Neuronal stem cell (in vitro differentiated cells): ENCODE data around the gene KYNU.

Experiments
- DNase-seq: peaks from one replicate; pipeline ENCODE4 v3.0.0-alpha.2; 2013; ENCODE audit warnings: low spot score
- H2AFZ ChIP-seq: one replicate; pipeline ENCODE4 v1.6.1; 2013; ENCODE audit warnings: mild to moderate bottlenecking, low read length, inconsistent platforms
- H2AK5ac ChIP-seq: 2 replicates; pipeline ENCODE4 v1.6.1; 2013; ENCODE audit warnings: low read depth, mild to moderate bottlenecking, inconsistent platforms, low read length, moderate library complexity, mixed read lengths
- H2BK120ac ChIP-seq: 2 replicates; pipeline ENCODE4 v1.6.1; 2013; ENCODE audit warnings: low read depth, mild to moderate bottlenecking, inconsistent platforms, low read length, moderate library complexity, mixed read lengths
- H2BK12ac ChIP-seq: one replicate; pipeline ENCODE4 v1.6.1; 2013; ENCODE audit warnings: low read length, inconsistent platforms
- H2BK15ac ChIP-seq: 2 replicates; pipeline ENCODE4 v1.6.1; 2013; ENCODE audit warnings: mild to moderate bottlenecking, low read length, inconsistent platforms, mixed read lengths
- H2BK5ac ChIP-seq: one replicate; pipeline ENCODE4 v1.6.1; 2013; ENCODE audit warnings: inconsistent platforms, mild to moderate bottlenecking, low read length, moderate library complexity
- H3K14ac ChIP-seq: one replicate; pipeline ENCODE4 v1.6.1; 2013; ENCODE audit warnings: low read length, inconsistent platforms
- H3K18ac ChIP-seq: 2 replicates; pipeline ENCODE4 v1.6.1; 2013; ENCODE audit warnings: low read length, inconsistent platforms
- H3K23ac ChIP-seq: 2 replicates; pipeline ENCODE4 v1.6.1; 2013; ENCODE audit warnings: low read depth, mild to moderate bottlenecking, mixed read lengths, low read length, inconsistent platforms; ENCODE audit not compliant: poor library complexity
- H3K27ac ChIP-seq: replicated peaks from 3 replicates; pipeline ENCODE4 v1.5.1; 2013; ENCODE audit warnings: low read length, inconsistent platforms
- H3K27me3 ChIP-seq, 3 experiments: 2 replicates each; pipeline ENCODE4 v1.6.1; 2013; ENCODE audit warnings: low read length in 3 of 3, mild to moderate bottlenecking in 2 of 3, inconsistent platforms in 1 of 3, low read depth in 1 of 3, mixed read lengths in 1 of 3, moderate library complexity in 1 of 3; ENCODE audit not compliant: control insufficient read depth in 3 of 3, insufficient read depth in 3 of 3
- H3K36me3 ChIP-seq, 2 donors: replicated peaks in 1 of 2; 2 replicates each; pipeline ENCODE4 v1.6.1; 2013; ENCODE audit warnings: low read length in 2 of 2; ENCODE audit not compliant: control insufficient read depth in 2 of 2, insufficient read depth in 2 of 2
- H3K4ac ChIP-seq: 2 replicates; pipeline ENCODE4 v1.6.1; 2013; ENCODE audit warnings: inconsistent platforms, mild to moderate bottlenecking, low read length, moderate library complexity
- H3K4me1 ChIP-seq, 2 donors: 1 replicate in 1 of 2; 2 replicates in 1 of 2; pipeline ENCODE4 v1.6.1; 2013; ENCODE audit warnings: low read length in 2 of 2, low read depth in 1 of 2; ENCODE audit not compliant: control insufficient read depth in 2 of 2, insufficient read depth in 1 of 2
- H3K4me2 ChIP-seq: one replicate; pipeline ENCODE4 v1.6.1; 2013; ENCODE audit warnings: mild to moderate bottlenecking, low read length, inconsistent platforms; ENCODE audit not compliant: insufficient read depth, poor library complexity, severe bottlenecking
- H3K4me3 ChIP-seq, 2 donors: 2 replicates each; pipeline ENCODE4 v1.5.1; 2013; ENCODE audit warnings: low read length in 2 of 2, mild to moderate bottlenecking in 2 of 2, inconsistent platforms in 1 of 2, moderate library complexity in 1 of 2
- H3K79me1 ChIP-seq: one replicate; pipeline ENCODE4 v1.6.1; 2013; ENCODE audit warnings: low read depth, mild to moderate bottlenecking, inconsistent platforms, low read length, moderate library complexity
- H3K9ac ChIP-seq: one replicate; pipeline ENCODE4 v1.6.1; 2013; ENCODE audit warnings: mild to moderate bottlenecking, low read depth, low read length, inconsistent platforms; ENCODE audit not compliant: poor library complexity
- H3K9me3 ChIP-seq, 2 donors: replicated peaks in 1 of 2; 2 replicates each; pipeline versions ENCODE3 to v1.6.1; 2013; ENCODE audit warnings: low read length in 2 of 2, mild to moderate bottlenecking in 2 of 2, inconsistent platforms in 1 of 2, low read depth in 1 of 2, mixed read lengths in 1 of 2, moderate library complexity in 1 of 2; ENCODE audit not compliant: control insufficient read depth in 2 of 2, insufficient read depth in 1 of 2
- H4K8ac ChIP-seq: one replicate; pipeline ENCODE4 v1.6.1; 2013; ENCODE audit warnings: low read depth, mild to moderate bottlenecking, inconsistent platforms, low read length, moderate library complexity
- H4K91ac ChIP-seq: one replicate; pipeline ENCODE4 v1.6.1; 2013; ENCODE audit warnings: low read length, low read depth, mild to moderate bottlenecking, inconsistent platforms; ENCODE audit not compliant: poor library complexity
- WGBS, 2 donors: extraction: QIAGEN DNeasy Blood & Tissue Kit; methylation state at CpG; one replicate each; pipeline ENCODE4 v1.1.7; 2013; ENCODE audit warnings: missing lambda C conversion rate in 2 of 2, mixed read lengths in 1 of 2; ENCODE audit not compliant: insufficient read length in 2 of 2, insufficient replicate concordance in 1 of 2; ENCODE audit errors: extremely low coverage in 2 of 2; 5-methylcytosine and 5-hydroxymethylcytosine counted together

Gene KYNU

GRCh38 chr2:142981756-142982155 lies 104.3 kb downstream of the KYNU start:
- Histone ChIP-seq H3K18ac (no peak overlapping the region), H2BK5ac (no peak overlapping the region), H4K8ac (no peak overlapping the region), H2AFZ (no peak overlapping the region), H3K36me3 (no peaks in the 10 kb centered on the region), H3K4me3 (no peak overlapping the region), H3K4me1 (no peaks in the 10 kb centered on the region), H3K9me3 (no peaks in the 10 kb centered on the region), H3K79me1 (no peaks in the 10 kb centered on the region), H3K4ac (no peak overlapping the region), H3K27ac (no peak overlapping the region), H2BK120ac (no peak overlapping the region), H2BK15ac (no peak overlapping the region), H3K9ac (no peak overlapping the region), H2BK12ac (no peak overlapping the region), H2AK5ac (no peak overlapping the region), H3K23ac (no peak overlapping the region), H3K27me3 (no peaks in the 10 kb centered on the region), H3K4me2 (no peak overlapping the region), H4K91ac (no peak overlapping the region), H3K14ac (no peak overlapping the region)
- WGBS, 2 donors: no CpG with 5 or more reads among the region's 3 CpGs
- DNase-seq: no peak

- Histone ChIP-seq H2BK5ac (no peak overlapping the region), H2BK120ac (no peak overlapping the region), H3K4ac (no peak overlapping the region), H2BK12ac (no peak overlapping the region), H3K14ac (no peak overlapping the region), H3K36me3 (no peaks in the 10 kb centered on the region), H2AFZ (no peak overlapping the region), H4K8ac (no peak overlapping the region), H2AK5ac (no peak overlapping the region), H4K91ac (no peak overlapping the region), H3K27me3 (no peaks in the 10 kb centered on the region), H3K18ac (no peak overlapping the region), H3K4me3 (no peak overlapping the region), H3K27ac (no peak overlapping the region), H3K9ac (no peak overlapping the region), H3K4me1 (no peaks in the 10 kb centered on the region), H3K23ac (no peak overlapping the region), H2BK15ac (no peak overlapping the region), H3K79me1 (no peaks in the 10 kb centered on the region), H3K4me2 (no peak overlapping the region), H3K9me3 (no peaks in the 10 kb centered on the region)
- DNase-seq: no peak
- WGBS, 2 donors: no CpG with 5 or more reads among the region's 1 CpG
Measured at GRCh38 chr2:142983174-142983573, 105.7 kb downstream of the KYNU start.

- no CpG with 5 or more reads among the region's 2 CpGs for WGBS, 2 donors
- no peak overlapping the region for H2BK12ac ChIP-seq
- H3K27me3 ChIP-seq: no peaks in the 10 kb centered on the region
Measured at GRCh38 chr2:142984657-142985056, 107.2 kb downstream of the KYNU start.

GRCh38 chr2:142987044-142987443 lies 109.6 kb downstream of the KYNU start:
- no CpG with 5 or more reads among the region's 2 CpGs for WGBS, 2 donors
- no peak overlapping the region for H4K8ac ChIP-seq
- H4K91ac ChIP-seq: no peak overlapping the region
- H3K27me3 ChIP-seq: no peaks in the 10 kb centered on the region
- no peak for DNase-seq
- H3K23ac ChIP-seq: no peak overlapping the region
- no peak overlapping the region for H2AFZ ChIP-seq
- H3K27ac ChIP-seq: no peak overlapping the region
- no peak overlapping the region for H3K4me2 ChIP-seq
- H3K4ac ChIP-seq: no peak overlapping the region
- no peaks in the 10 kb centered on the region for H3K36me3 ChIP-seq
- H2BK5ac ChIP-seq: no peak overlapping the region
- H3K9ac ChIP-seq: no peak overlapping the region
- no peak overlapping the region for H2BK120ac ChIP-seq
- no peak overlapping the region for H3K18ac ChIP-seq
- H2BK15ac ChIP-seq: no peak overlapping the region
- H3K4me1 ChIP-seq: no peaks in the 10 kb centered on the region
- no peaks in the 10 kb centered on the region for H3K9me3 ChIP-seq
- H3K14ac ChIP-seq: no peak overlapping the region
- no peak overlapping the region for H2BK12ac ChIP-seq
- no peak overlapping the region for H3K4me3 ChIP-seq
- no peak overlapping the region for H2AK5ac ChIP-seq
- no peaks in the 10 kb centered on the region for H3K79me1 ChIP-seq

More at GRCh38 chr2:142984657-142985056, 107.2 kb downstream of the KYNU start:
- Histone ChIP-seq H3K18ac (no peak overlapping the region), H3K79me1 (no peaks in the 10 kb centered on the region), H2BK5ac (no peak overlapping the region), H4K91ac (no peak overlapping the region), H3K14ac (no peak overlapping the region), H4K8ac (no peak overlapping the region), H2AK5ac (no peak overlapping the region), H3K4me2 (no peak overlapping the region), H2AFZ (no peak overlapping the region), H3K9me3 (no peaks in the 10 kb centered on the region), H3K9ac (no peak overlapping the region), H3K4me1 (no peaks in the 10 kb centered on the region), H3K36me3 (no peaks in the 10 kb centered on the region), H3K23ac (no peak overlapping the region), H3K4ac (no peak overlapping the region), H2BK120ac (no peak overlapping the region), H3K27ac (no peak overlapping the region), H3K4me3 (no peak overlapping the region), H2BK15ac (no peak overlapping the region)
- no peak for DNase-seq
